H1 (cell line): ENCODE data around the gene ATXN2. TPM values are rescaled to one million over a fixed set of nuclear protein-coding genes. Genes with fewer than 3 reads are reported as not detected.

Experiments used
- BCL11A ChIP-seq, 2 experiments: IDR thresholded peaks; one replicate each; pipeline ENCODE4 v1.6.1; 2011; ENCODE audit warnings: low read depth in 2 of 2, low read length in 2 of 2, mild to moderate bottlenecking in 2 of 2
- CBX5 ChIP-seq: fragments of 300-800, 300-1000 bp; sonication (generic); IDR thresholded peaks from 2 replicates; pipeline ENCODE4 v1.7.1; 2016; ENCODE audit warnings: antibody characterized with exemption, low read length, low read depth
- CBX8 ChIP-seq: fragments of 300-800, 300-1000 bp; sonication (generic); IDR thresholded peaks from 2 replicates; pipeline ENCODE4 v1.7.1; 2016; ENCODE audit warnings: low read depth, low read length, borderline replicate concordance
- CREB1 ChIP-seq: IDR thresholded peaks from 2 replicates; pipeline ENCODE4 v1.6.1; 2012; ENCODE audit warnings: inconsistent platforms
- CTBP2 ChIP-seq: IDR thresholded peaks from 2 replicates; pipeline ENCODE4 v1.7.0; 2011; ENCODE audit warnings: borderline replicate concordance, mild to moderate bottlenecking, moderate library complexity, mixed read lengths, low read length; ENCODE audit not compliant: insufficient read depth, insufficient read length
- FOSL1 ChIP-seq: IDR thresholded peaks from 2 replicates; pipeline ENCODE4 v1.6.1; 2011; ENCODE audit warnings: mild to moderate bottlenecking, low read depth, low read length, moderate library complexity; ENCODE audit not compliant: insufficient read depth
- JUND ChIP-seq: IDR thresholded peaks from 2 replicates; pipeline ENCODE4 v1.6.1; 2011; ENCODE audit warnings: mild to moderate bottlenecking, improper control_type of control experiment, low read length
- NANOG ChIP-seq: IDR thresholded peaks from 2 replicates; pipeline ENCODE4 v1.6.1; 2011; ENCODE audit warnings: low read length, low read depth, mild to moderate bottlenecking, inconsistent platforms; ENCODE audit not compliant: insufficient read depth, poor library complexity, severe bottlenecking
- PHF8 ChIP-seq: fragments of 200-600 bp; sonication (generic); conservative IDR thresholded peaks from 2 replicates; pipeline ENCODE4 v1.7.1; 2012; ENCODE audit warnings: low read depth, mild to moderate bottlenecking, inconsistent platforms, low read length, moderate library complexity
- POLR2A ChIP-seq, 2 experiments: IDR thresholded peaks; 1 replicate in 1 of 2; 2 replicates in 1 of 2; pipeline ENCODE4 v1.6.1; 2011; ENCODE audit warnings: low read depth in 2 of 2, low read length in 2 of 2, mild to moderate bottlenecking in 2 of 2; ENCODE audit errors: control extremely low read depth in 1 of 2
- SAP30 ChIP-seq: fragments of 300-600 bp; sonication (generic); IDR thresholded peaks from 2 replicates; pipeline ENCODE4 v1.7.1; 2012; ENCODE audit warnings: low read length, moderate library complexity, mild to moderate bottlenecking, inconsistent platforms; ENCODE audit not compliant: insufficient read depth, insufficient replicate concordance
- SP2 ChIP-seq: IDR thresholded peaks from 2 replicates; pipeline ENCODE4 v1.6.1; 2012; ENCODE audit warnings: mild to moderate bottlenecking, low read length, inconsistent platforms
- SRF ChIP-seq: IDR thresholded peaks from 2 replicates; pipeline ENCODE4 v1.6.1; 2011; ENCODE audit warnings: mild to moderate bottlenecking, low read depth, low read length, moderate library complexity
- polyA plus RNA-seq, 7 experiments: library from polyadenylated mRNA; depleted of rRNA in 3 of 7; stranded (reverse) in 5 of 7; unstranded in 2 of 7; fragments of >200 nt in 5 of 7; fragments of 200-250 nt in 2 of 7; gene quantifications; 1 replicate in 5 of 7; 2 replicates in 1 of 7; 4 replicates in 1 of 7; pipeline versions ENCODE4 v1.2.1 to v1.2.3, GENCODE V29; 2011 to 2013; ENCODE audit warnings: missing spikeins in 2 of 7, mixed read lengths in 2 of 7
- total RNA-seq: library from RNA; stranded (reverse); fragmentation: NEBNext Ultra II Directional; extraction: Animal tissue kit (Norgen Biotek cat#: 25700); gene quantifications from 2 replicates; pipeline ENCODE4 v1.2.1, GENCODE V29; 2021
- TF ChIP-seq, protein P1 (sequence below): IDR thresholded peaks from 2 replicates; pipeline ENCODE4 v1.6.1; 2012; ENCODE audit warnings: low read length, inconsistent platforms

ATXN2 gene
- total and polyA plus RNA-seq, 2 of the 8 experiments (the other 6 are each of a cell fraction or from before 2014, with no cell fraction given) = 46.6 to 80.7 TPM

DNA sequence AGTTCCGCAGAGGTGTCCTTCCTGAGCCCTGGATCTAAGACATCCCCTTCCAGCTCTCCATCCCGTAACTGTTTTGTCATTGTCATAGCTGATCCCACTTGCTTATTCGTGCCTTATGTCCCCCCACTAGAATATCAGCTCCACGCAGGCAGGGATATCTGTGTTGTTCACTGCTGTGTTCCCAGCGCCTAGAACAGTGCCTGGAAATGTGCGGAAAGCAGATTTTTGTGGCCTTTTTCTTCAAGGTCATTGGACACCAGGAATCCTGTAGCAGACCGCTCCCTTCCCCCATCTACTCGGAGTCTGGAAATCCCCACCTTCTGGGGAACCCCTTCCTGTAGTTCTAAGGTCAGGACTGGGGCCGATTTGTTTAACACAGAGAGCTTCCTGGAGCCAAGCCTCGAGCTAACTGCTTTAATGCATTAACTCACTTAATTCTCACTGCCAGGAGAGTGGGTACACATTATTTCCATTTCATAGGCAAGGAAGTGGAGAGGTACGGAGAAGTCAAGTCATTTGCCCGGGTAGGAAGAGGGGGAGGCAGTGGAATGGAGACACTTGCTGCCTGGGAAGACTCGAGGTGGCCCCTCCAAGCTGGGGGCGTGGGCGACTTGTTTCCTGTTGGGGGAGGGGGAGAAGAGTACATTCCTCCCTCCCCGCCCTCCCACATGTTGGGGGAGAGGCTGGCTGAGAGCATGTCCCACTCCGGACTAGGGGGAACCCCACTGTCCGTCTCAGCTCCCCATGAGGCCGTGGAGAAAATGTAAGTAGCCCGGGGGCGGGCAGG lies 194.6 kb downstream of the ATXN2 start (continued):
- TF ChIP-seq BCL11A (IDR thresholded peaks at IDR 0.05; ENCODE audit: low read depth in 2 of 2, low read length in 2 of 2) = no peak
- TF ChIP-seq CTBP2 = no peak
- TF ChIP-seq SAP30 = no peak
- TF ChIP-seq POLR2A (IDR thresholded peaks at IDR 0.05; ENCODE audit: control extremely low read depth in 1 of 2, low read depth in 2 of 2, low read length in 2 of 2) = peak in 1 of 2 experiments; percentile 73; a peak in 1 of 3 replicates
- TF ChIP-seq, protein P1, sequence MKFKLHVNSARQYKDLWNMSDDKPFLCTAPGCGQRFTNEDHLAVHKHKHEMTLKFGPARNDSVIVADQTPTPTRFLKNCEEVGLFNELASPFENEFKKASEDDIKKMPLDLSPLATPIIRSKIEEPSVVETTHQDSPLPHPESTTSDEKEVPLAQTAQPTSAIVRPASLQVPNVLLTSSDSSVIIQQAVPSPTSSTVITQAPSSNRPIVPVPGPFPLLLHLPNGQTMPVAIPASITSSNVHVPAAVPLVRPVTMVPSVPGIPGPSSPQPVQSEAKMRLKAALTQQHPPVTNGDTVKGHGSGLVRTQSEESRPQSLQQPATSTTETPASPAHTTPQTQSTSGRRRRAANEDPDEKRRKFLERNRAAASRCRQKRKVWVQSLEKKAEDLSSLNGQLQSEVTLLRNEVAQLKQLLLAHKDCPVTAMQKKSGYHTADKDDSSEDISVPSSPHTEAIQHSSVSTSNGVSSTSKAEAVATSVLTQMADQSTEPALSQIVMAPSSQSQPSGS = no peak
- no peak for TF ChIP-seq FOSL1
- no peak for TF ChIP-seq PHF8
- no peak for TF ChIP-seq SP2
- TF ChIP-seq SRF = no peak
- no peak for TF ChIP-seq NANOG
- TF ChIP-seq JUND = no peak
- TF ChIP-seq CBX8 = no peak
- no peak for TF ChIP-seq CREB1
- no peak for TF ChIP-seq CBX5
